ENCODE results near the gene NELFA. TPM values are rescaled to one million over a fixed set of nuclear protein-coding genes. Genes with fewer than 3 reads are reported as not detected.
A peak's percentile ranks its signal among the peaks of the same experiment; 100 is the strongest.

NELFA gene
- total and polyA plus RNA-seq, 2 of the 4 experiments (the other 2 are of a cell fraction): 4.3 to 21.9 TPM

DNA sequence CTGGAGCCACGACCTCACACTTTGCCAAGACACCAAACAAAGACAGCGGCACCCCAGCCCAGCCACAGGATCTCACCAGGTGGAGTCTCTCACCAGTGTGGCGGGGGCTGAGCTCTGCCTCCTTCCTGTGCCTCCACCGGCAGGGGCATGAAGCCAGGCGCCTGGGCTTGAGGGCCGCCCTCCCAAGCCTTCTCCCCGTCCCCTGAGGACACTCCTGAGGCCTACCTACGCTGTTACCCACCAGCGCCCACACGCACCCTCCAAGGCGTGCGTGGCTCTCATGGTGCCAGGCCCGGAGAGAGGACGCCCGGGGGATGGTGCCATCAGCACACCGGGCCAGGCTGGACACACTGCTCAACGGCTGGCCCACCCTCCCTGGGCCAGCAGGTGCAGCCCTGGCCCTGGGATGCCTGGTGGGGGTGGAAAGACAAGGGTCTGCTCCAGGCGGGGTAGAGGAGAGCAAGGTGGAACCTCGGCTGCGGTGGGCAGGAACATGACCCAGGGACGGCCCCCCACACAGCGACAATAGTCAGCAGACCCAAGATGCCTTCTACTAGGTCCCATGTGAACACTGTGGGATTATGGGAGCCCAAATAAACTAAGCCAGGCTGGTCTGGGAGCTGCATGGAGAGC is 22.1 kb downstream of the NELFA start:
- Histone ChIP-seq H2BK5ac (ENCODE audit: low read depth, low read length, poor library complexity, severe bottlenecking) (no peak overlapping the region), H3K23ac (ENCODE audit: low read depth, low read length) (no peak overlapping the region), H3K14ac (replicated peaks; ENCODE audit: low read depth, low read length) (no peak overlapping the region), H2AK5ac (ENCODE audit: low read depth, low read length) (no peak overlapping the region), H4K20me1 (ENCODE audit: insufficient read depth, low read length) (peaks cover 10% of the 10 kb centered on the region), H2AK9ac (replicated peaks; ENCODE audit: low read depth, low read length, poor library complexity) (peak overlapping the region; percentile 85), H3K9ac (ENCODE audit: low read depth, low read length) (no peak overlapping the region), H3K79me1 (ENCODE audit: low read depth in 1 of 2, low read length in 2 of 2) (peaks cover 4 to 9% of the 10 kb centered on the region in 2 experiments; a peak in 3 of 4 replicates), H3K4ac (ENCODE audit: low read depth, low read length) (no peak overlapping the region), H2BK15ac (ENCODE audit: low read depth, low read length) (no peak overlapping the region), H2BK20ac (ENCODE audit: low read depth, low read length) (no peak overlapping the region), H3K36me3 (ENCODE audit: control insufficient read depth, insufficient read depth, low read length) (peaks cover 70% of the 10 kb centered on the region), H3K27me3 (ENCODE audit: control insufficient read depth, insufficient read depth, low read length) (no peaks in the 10 kb centered on the region), H3K18ac (ENCODE audit: low read depth, low read length) (no peak overlapping the region), H3K4me1 (ENCODE audit: control insufficient read depth, insufficient read depth, low read length) (no peaks in the 10 kb centered on the region), H3K56ac (ENCODE audit: extremely low read depth, insufficient read depth, low read length) (no peak overlapping the region), H3K4me2 (ENCODE audit: low read depth, low read length) (no peak overlapping the region), H3K9me3 (ENCODE audit: control insufficient read depth, insufficient read depth, low read length) (no peaks in the 10 kb centered on the region), H3K4me3 (ENCODE audit: insufficient read depth, low read depth, low read length) (no peak overlapping the region), H4K91ac (ENCODE audit: insufficient read depth, low read depth, low read length) (no peak overlapping the region), H4K8ac (ENCODE audit: low read depth in 2 of 2, low read length in 2 of 2) (no peak overlapping the region), H3K9me1 (ENCODE audit: insufficient read depth, low read length) (peaks cover 6% of the 10 kb centered on the region; the same call in 1 of the 2 replicates), H2BK120ac (ENCODE audit: low read depth, low read length) (no peak overlapping the region), H4K5ac (ENCODE audit: low read depth, low read length) (no peak overlapping the region), H2AFZ (replicated peaks; ENCODE audit: low read length, poor library complexity) (no peak overlapping the region), H3K27ac (ENCODE audit: insufficient read depth, low read length) (no peak overlapping the region)
- TF ChIP-seq MXI1 (IDR thresholded peaks at IDR 0.05; ENCODE audit: borderline replicate concordance, low read depth, low read length): no peak
- no peak for TF ChIP-seq MAFK (IDR thresholded peaks at IDR 0.05; ENCODE audit: low read depth, low read length)
- TF ChIP-seq CHD1 (IDR thresholded peaks at IDR 0.05; ENCODE audit: low read depth, low read length): no peak
- TF ChIP-seq USF2 (IDR thresholded peaks at IDR 0.05; ENCODE audit: low read depth, low read length): no peak
- TF ChIP-seq BHLHE40 (IDR thresholded peaks at IDR 0.05; ENCODE audit: low read depth, low read length): no peak
- no peak for TF ChIP-seq MAZ (IDR thresholded peaks at IDR 0.05; ENCODE audit: borderline replicate concordance, low read depth, low read length)
- no peak for TF ChIP-seq RFX5 (IDR thresholded peaks at IDR 0.05; ENCODE audit: low read depth, low read length)
- TF ChIP-seq ELK1 (IDR thresholded peaks at IDR 0.05; ENCODE audit: borderline replicate concordance, low read depth, low read length): no peak
- no peak for TF ChIP-seq CEBPB (IDR thresholded peaks at IDR 0.05; ENCODE audit: low read depth, low read length)
- TF ChIP-seq CTCF (conservative IDR thresholded peaks at IDR 0.05; ENCODE audit: low read depth, low read length): no peak
- TF ChIP-seq SMC3 (IDR thresholded peaks at IDR 0.05; ENCODE audit: low read depth, low read length): no peak
- no peak for TF ChIP-seq RCOR1 (IDR thresholded peaks at IDR 0.05; ENCODE audit: insufficient replicate concordance, low read length)
- TF ChIP-seq POLR2A (IDR thresholded peaks at IDR 0.05; ENCODE audit: low read depth, low read length): no peak
- no peak for TF ChIP-seq NFE2L2 (IDR thresholded peaks at IDR 0.05; ENCODE audit: low read depth, low read length)
- TF ChIP-seq FOS (IDR thresholded peaks at IDR 0.05; ENCODE audit: low read depth, low read length): no peak
- TF ChIP-seq RAD21 (IDR thresholded peaks at IDR 0.05; ENCODE audit: low read length): no peak
- intact Hi-C loops (cut with micrococcal nuclease): no loop called here
- ChIA-PET POLR2A (ENCODE audit: unreplicated experiment) (interaction anchor here (0.7 kb wide), 1 partner anchor 417 kb away, joined by 6 read pairs; no protein-coding TSS in a partner anchor), CTCF (no interaction called here)
- in situ Hi-C loops (cut with MboI; ENCODE audit: low sequenced_read_pairs): no loop called here
- dilution Hi-C loops (cut with HindIII; ENCODE audit: low sequenced_read_pairs, unreplicated experiment): no loop called here
- no TSS peak for BruUV-seq (replicated peaks)
- ATAC-seq (ENCODE audit: low read depth): no peak
- WGBS, 2 experiments (ENCODE audit: extremely low coverage in 2 of 2, insufficient read length in 1 of 2): 93% methylated on average over 6 of the region's 22 CpGs; no CpG with 5 or more reads in 1 of the 2 experiments
- DNase-seq: no peak
